ENCODE measurements around the gene GTF2A1L. TPM values are rescaled to one million over a fixed set of nuclear protein-coding genes. Genes with fewer than 3 reads are reported as not detected.

GTF2A1L gene
- total and polyA plus RNA-seq, 10 of the 15 experiments (the other 5 are each of a cell fraction or from before 2014, with no cell fraction given), result not detected

DNA sequence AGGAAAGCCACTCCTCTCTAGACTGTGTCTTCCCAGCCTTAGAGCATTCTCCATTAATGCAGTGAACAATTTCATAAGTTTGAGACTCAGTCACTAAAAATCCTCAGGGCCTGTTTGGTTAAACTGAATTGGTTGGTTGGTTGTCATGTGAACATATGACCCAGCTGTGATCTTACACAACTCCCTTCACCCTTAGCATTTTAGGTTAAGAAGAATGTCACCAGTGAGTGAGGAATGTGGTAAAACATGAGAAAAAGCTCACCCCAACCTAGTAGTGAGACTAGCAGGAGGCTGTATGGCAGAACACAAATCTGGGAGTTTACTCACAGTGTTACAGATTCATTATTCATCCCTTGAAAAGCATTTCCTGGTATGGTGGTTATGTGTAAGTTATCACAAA lies 105.5 kb downstream of the GTF2A1L start (continued):
- TF ChIP-seq, protein P1, sequence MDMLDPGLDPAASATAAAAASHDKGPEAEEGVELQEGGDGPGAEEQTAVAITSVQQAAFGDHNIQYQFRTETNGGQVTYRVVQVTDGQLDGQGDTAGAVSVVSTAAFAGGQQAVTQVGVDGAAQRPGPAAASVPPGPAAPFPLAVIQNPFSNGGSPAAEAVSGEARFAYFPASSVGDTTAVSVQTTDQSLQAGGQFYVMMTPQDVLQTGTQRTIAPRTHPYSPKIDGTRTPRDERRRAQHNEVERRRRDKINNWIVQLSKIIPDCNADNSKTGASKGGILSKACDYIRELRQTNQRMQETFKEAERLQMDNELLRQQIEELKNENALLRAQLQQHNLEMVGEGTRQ (IDR thresholded peaks at IDR 0.05; ENCODE audit: borderline replicate concordance, low read depth, low read length), result no peak
- TF ChIP-seq, protein P2, sequence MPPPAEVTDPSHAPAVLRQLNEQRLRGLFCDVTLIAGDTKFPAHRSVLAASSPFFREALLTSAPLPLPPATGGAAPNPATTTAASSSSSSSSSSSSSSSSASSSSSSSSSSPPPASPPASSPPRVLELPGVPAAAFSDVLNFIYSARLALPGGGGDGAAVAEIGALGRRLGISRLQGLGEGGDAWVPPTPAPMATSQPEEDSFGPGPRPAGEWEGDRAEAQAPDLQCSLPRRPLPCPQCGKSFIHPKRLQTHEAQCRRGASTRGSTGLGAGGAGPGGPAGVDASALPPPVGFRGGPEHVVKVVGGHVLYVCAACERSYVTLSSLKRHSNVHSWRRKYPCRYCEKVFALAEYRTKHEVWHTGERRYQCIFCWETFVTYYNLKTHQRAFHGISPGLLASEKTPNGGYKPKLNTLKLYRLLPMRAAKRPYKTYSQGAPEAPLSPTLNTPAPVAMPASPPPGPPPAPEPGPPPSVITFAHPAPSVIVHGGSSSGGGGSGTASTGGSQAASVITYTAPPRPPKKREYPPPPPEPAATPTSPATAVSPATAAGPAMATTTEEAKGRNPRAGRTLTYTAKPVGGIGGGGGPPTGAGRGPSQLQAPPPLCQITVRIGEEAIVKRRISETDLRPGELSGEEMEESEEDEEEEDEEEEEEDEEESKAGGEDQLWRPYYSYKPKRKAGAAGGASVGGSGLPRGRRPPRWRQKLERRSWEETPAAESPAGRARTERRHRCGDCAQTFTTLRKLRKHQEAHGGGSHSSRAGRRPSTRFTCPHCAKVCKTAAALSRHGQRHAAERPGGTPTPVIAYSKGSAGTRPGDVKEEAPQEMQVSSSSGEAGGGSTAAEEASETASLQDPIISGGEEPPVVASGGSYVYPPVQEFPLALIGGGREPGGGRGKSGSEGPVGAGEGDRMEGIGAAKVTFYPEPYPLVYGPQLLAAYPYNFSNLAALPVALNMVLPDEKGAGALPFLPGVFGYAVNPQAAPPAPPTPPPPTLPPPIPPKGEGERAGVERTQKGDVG (CRISPR knock-in tag; IDR thresholded peaks at IDR 0.05), result no peak

DNA sequence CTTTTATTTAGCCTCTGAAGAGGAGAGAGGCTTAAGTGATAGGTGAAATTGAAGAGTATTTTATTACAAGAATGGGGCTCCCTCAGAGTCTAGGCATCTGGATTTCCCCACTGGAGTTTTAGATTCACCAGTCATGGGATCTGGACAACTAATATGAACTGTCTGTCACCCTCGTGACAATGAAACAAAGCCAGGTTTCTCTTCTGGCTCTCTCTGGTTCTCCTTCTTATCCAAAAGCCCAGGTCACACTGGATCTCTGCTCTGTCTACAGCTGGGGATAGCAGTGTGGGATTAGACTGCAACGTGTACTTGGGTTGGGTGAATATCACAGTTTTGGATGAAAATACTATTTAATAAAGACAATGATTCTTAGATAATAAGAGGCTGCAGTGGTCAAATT lies 106.6 kb downstream of the GTF2A1L start:
- no peak overlapping the region for H3K4me3 ChIP-seq
- intact Hi-C loops (cut with micrococcal nuclease; ENCODE audit: unreplicated experiment), result no loop called here
- no peak overlapping the region for H2AFZ ChIP-seq (ENCODE audit: control insufficient read depth, low read depth, low read length)
- ChIA-PET SMC1A (ENCODE audit: uncharacterized antibody, unreplicated experiment) (no interaction called here), RAD21 (ENCODE audit: unreplicated experiment) (no interaction called here), POLR2A (no interaction called here), CTCF (interaction anchor here (0.6 kb wide), 2 partner anchors 18 to 864 kb away, joined by 3 to 4 read pairs; no protein-coding TSS in a partner anchor)
- H3K36me3 ChIP-seq (ENCODE audit: control insufficient read depth in 2 of 2, insufficient read depth in 2 of 2, low read length in 1 of 2), result no peaks in the 10 kb centered on the region
- no peaks in the 10 kb centered on the region for H3K9me3 ChIP-seq (replicated peaks; ENCODE audit: control insufficient read depth, insufficient read depth, low read length)
- H3K27ac ChIP-seq (ENCODE audit: control insufficient read depth, insufficient read depth), result no peak overlapping the region
- ATAC-seq (no peak), DNase-seq (ENCODE audit: low read depth, low spot score) (no peak), FAIRE-seq (no peak)
- H3K9ac ChIP-seq (ENCODE audit: control insufficient read depth, insufficient read depth, low read length), result no peak overlapping the region
- no TSS peak for BruUV-seq (replicated peaks)
- no peaks in the 10 kb centered on the region for H4K20me1 ChIP-seq (ENCODE audit: control insufficient read depth, insufficient read depth)
- in situ Hi-C loops (cut with MboI), result no loop called here
- no peaks in the 10 kb centered on the region for H3K79me2 ChIP-seq (ENCODE audit: control insufficient read depth, insufficient read depth, low read length)
- no peaks in the 10 kb centered on the region for H3K4me1 ChIP-seq (ENCODE audit: control insufficient read depth, insufficient read depth, low read length)
- WGBS (ENCODE audit: insufficient coverage, insufficient replicate concordance, low lambda C conversion rate, missing lambda C conversion rate), result 16% methylated on average over 2 of the region's 2 CpGs
- no peak overlapping the region for H3K4me2 ChIP-seq (ENCODE audit: control insufficient read depth, insufficient read depth)
- no peaks in the 10 kb centered on the region; a peak in 1 of 4 replicates for H3K27me3 ChIP-seq (replicated peaks in 1 of 2; ENCODE audit: control insufficient read depth in 2 of 2, insufficient read depth in 2 of 2, low read length in 1 of 2)
- TF ChIP-seq HDAC2 (IDR thresholded peaks at IDR 0.05), result no peak
- no peak for TF ChIP-seq FOXM1 (IDR thresholded peaks at IDR 0.05; ENCODE audit: low read depth, low read length)
- no peak for TF ChIP-seq POLR2A (IDR thresholded peaks at IDR 0.05; ENCODE audit: low read depth, low read length)
- no peak for TF ChIP-seq HDAC6 (IDR thresholded peaks at IDR 0.05; ENCODE audit: unreplicated experiment)
- TF ChIP-seq BHLHE40 (IDR thresholded peaks at IDR 0.05; ENCODE audit: borderline replicate concordance in 1 of 2, low read depth in 2 of 2, low read length in 1 of 2), result no peak
- TF ChIP-seq ESRRA (IDR thresholded peaks at IDR 0.05; ENCODE audit: low read length), result no peak
- no peak for TF ChIP-seq TCF3 (IDR thresholded peaks at IDR 0.05; ENCODE audit: borderline replicate concordance, insufficient read depth, low read depth, low read length)
- TF ChIP-seq, protein P3, sequence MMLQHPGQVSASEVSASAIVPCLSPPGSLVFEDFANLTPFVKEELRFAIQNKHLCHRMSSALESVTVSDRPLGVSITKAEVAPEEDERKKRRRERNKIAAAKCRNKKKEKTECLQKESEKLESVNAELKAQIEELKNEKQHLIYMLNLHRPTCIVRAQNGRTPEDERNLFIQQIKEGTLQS (IDR thresholded peaks at IDR 0.05; ENCODE audit: borderline replicate concordance, extremely low read depth, low read depth, low read length), result no peak
- no peak for TF ChIP-seq PML (IDR thresholded peaks at IDR 0.05; ENCODE audit: low read length)
- TF ChIP-seq ETV6 (conservative IDR thresholded peaks at IDR 0.05 in 1 of 2, IDR thresholded peaks at IDR 0.05 in 1 of 2; ENCODE audit: borderline replicate concordance in 1 of 2, low read depth in 1 of 2), result no peak
- no peak for TF ChIP-seq MYC (IDR thresholded peaks at IDR 0.05; ENCODE audit: insufficient read depth, insufficient read length, insufficient replicate concordance, low read length, severe bottlenecking)
- TF ChIP-seq EGR1 (IDR thresholded peaks at IDR 0.05; ENCODE audit: borderline replicate concordance in 1 of 2, low read depth in 2 of 2, low read length in 2 of 2), result no peak
- TF ChIP-seq, protein P4, sequence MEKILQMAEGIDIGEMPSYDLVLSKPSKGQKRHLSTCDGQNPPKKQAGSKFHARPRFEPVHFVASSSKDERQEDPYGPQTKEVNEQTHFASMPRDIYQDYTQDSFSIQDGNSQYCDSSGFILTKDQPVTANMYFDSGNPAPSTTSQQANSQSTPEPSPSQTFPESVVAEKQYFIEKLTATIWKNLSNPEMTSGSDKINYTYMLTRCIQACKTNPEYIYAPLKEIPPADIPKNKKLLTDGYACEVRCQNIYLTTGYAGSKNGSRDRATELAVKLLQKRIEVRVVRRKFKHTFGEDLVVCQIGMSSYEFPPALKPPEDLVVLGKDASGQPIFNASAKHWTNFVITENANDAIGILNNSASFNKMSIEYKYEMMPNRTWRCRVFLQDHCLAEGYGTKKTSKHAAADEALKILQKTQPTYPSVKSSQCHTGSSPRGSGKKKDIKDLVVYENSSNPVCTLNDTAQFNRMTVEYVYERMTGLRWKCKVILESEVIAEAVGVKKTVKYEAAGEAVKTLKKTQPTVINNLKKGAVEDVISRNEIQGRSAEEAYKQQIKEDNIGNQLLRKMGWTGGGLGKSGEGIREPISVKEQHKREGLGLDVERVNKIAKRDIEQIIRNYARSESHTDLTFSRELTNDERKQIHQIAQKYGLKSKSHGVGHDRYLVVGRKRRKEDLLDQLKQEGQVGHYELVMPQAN (conservative IDR thresholded peaks at IDR 0.05), result no peak
- no peak for TF ChIP-seq PAX5 (IDR thresholded peaks at IDR 0.05; ENCODE audit: borderline replicate concordance, low read depth, low read length)
- no peak for TF ChIP-seq YY1 (IDR thresholded peaks at IDR 0.05; ENCODE audit: low read depth, low read length)
